Uterus (tissue), 4 donors: ENCODE measurements around the gene DLGAP1. TPM values are rescaled to one million over a fixed set of nuclear protein-coding genes. Genes with fewer than 3 reads are reported as not detected.

Source experiments
- DNase-seq, 2 donors: peaks; one replicate each; pipeline ENCODE4 v3.0.0-alpha.2; 2019 to 2020
- H3K27ac ChIP-seq, 2 donors: fragments of 200-600 bp; sonication (generic); 1 replicate in 1 of 2; 2 replicates in 1 of 2; pipeline ENCODE4 v1.5.1; 2016 to 2018
- H3K27me3 ChIP-seq, 2 donors: fragments of 200-600 bp; sonication (generic); one replicate each; pipeline ENCODE4 v1.5.1; 2018 to 2019; ENCODE audit warnings: control low read depth in 1 of 2
- H3K36me3 ChIP-seq, 2 donors: fragments of 200-600 bp; sonication (generic); one replicate each; pipeline ENCODE4 v1.5.1; 2019; ENCODE audit warnings: control low read depth in 1 of 2
- H3K4me1 ChIP-seq, 2 donors: fragments of 200-600 bp; sonication (generic); one replicate each; pipeline ENCODE4 v1.5.1; 2018 to 2019; ENCODE audit warnings: control low read depth in 1 of 2
- H3K4me3 ChIP-seq, 2 donors: fragments of 200-600 bp; sonication (generic); 1 replicate in 1 of 2; 2 replicates in 1 of 2; pipeline ENCODE4 v1.5.1; 2018 to 2019; ENCODE audit warnings: mild to moderate bottlenecking in 1 of 2
- H3K9me3 ChIP-seq, 2 donors: fragments of 200-600 bp; sonication (generic); one replicate each; pipeline ENCODE4 v1.5.1; 2019; ENCODE audit warnings: control low read depth in 1 of 2
- CTCF ChIP-seq, 4 experiments: fragments of 200-600 bp in 2 of 4; fragments of 450-650 bp in 2 of 4; sonication (generic) in 2 of 4; IDR thresholded peaks; one replicate each; pipeline ENCODE4 v1.5.1; 2016 to 2019; ENCODE audit warnings: antibody characterized with exemption in 4 of 4, mild to moderate bottlenecking in 2 of 4, moderate library complexity in 1 of 4
- POLR2A ChIP-seq, 2 donors: fragments of 450-650 bp; IDR thresholded peaks; one replicate each; pipeline ENCODE4 v1.6.1; 2016; ENCODE audit warnings: antibody characterized with exemption in 2 of 2, mild to moderate bottlenecking in 1 of 2, moderate library complexity in 1 of 2
- intact Hi-C: fragments of 100-400 bp; cut with DNase I; formaldehyde crosslinking; loops from one replicate; pipeline ENCODE4 v1.15.1; 2023; ENCODE audit warnings: low total_unique reads
- total RNA-seq, 4 donors: library from RNA; depleted of rRNA in 3 of 4; stranded (reverse); fragments of >200 nt in 3 of 4; gene quantifications; one replicate each; pipeline versions ENCODE4 v1.1.0 to v1.2.4, GENCODE V29; 2014 to 2023
- donor health status: DM: yes; HTN: yes; CAD: no.

The DLGAP1 gene
- total RNA-seq, 4 donors from 2014 or later = 1.0 to 9.6 (median 3.3) TPM

DNA sequence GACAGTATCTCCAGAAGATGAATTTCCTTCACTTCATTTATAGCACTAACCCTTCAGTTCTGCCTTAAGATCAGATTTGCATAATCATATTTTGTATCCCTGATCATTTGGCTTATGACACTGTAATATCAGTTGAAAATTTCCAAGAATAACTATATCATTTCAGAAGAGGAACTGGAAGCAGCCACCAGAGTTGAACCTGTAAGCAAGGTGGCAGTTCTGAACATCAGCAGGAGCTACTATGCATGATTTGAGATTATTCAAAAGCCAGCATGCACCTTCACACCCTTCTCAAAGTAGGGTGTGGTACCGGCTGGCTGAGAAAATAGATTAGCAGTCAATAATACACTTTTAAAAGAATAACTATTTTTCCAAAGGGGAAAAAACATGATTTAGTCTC is 328.2 kb downstream of the DLGAP1 start:
- TF ChIP-seq POLR2A (IDR thresholded peaks at IDR 0.05) (no peak), CTCF (IDR thresholded peaks at IDR 0.05) (no peak)
- no peaks in the 10 kb centered on the region for H3K4me1 ChIP-seq
- no peaks in the 10 kb centered on the region for H3K36me3 ChIP-seq
- H3K27ac ChIP-seq = no peak overlapping the region
- no peak for DNase-seq
- intact Hi-C loops = no loop called here
- H3K9me3 ChIP-seq = no peaks in the 10 kb centered on the region
- H3K27me3 ChIP-seq = no peaks in the 10 kb centered on the region
- no peak overlapping the region for H3K4me3 ChIP-seq

- no peak overlapping the region for H3K27ac ChIP-seq
- TF ChIP-seq CTCF (IDR thresholded peaks at IDR 0.05) = no peak
- TF ChIP-seq POLR2A (IDR thresholded peaks at IDR 0.05) = no peak
- H3K9me3 ChIP-seq = no peaks in the 10 kb centered on the region
- no peaks in the 10 kb centered on the region for H3K4me1 ChIP-seq
- no peaks in the 10 kb centered on the region for H3K36me3 ChIP-seq
- intact Hi-C loops = no loop called here
- H3K27me3 ChIP-seq = no peaks in the 10 kb centered on the region
- no peak for DNase-seq
- H3K4me3 ChIP-seq = no peak overlapping the region
These were observed 329.4 kb downstream of the DLGAP1 start for GRCh38 chr18:4125627-4126230.

- no peaks in the 10 kb centered on the region for H3K27me3 ChIP-seq
- no peak for TF ChIP-seq CTCF (IDR thresholded peaks at IDR 0.05)
- no peak overlapping the region for H3K4me3 ChIP-seq
- no peaks in the 10 kb centered on the region for H3K36me3 ChIP-seq
- intact Hi-C loops = no loop called here
- no peak overlapping the region for H3K27ac ChIP-seq
- DNase-seq = no peak
- H3K9me3 ChIP-seq = no peaks in the 10 kb centered on the region
- no peaks in the 10 kb centered on the region for H3K4me1 ChIP-seq
These were observed 329.9 kb downstream of the DLGAP1 start for GRCh38 chr18:4125224-4125623.

DNA sequence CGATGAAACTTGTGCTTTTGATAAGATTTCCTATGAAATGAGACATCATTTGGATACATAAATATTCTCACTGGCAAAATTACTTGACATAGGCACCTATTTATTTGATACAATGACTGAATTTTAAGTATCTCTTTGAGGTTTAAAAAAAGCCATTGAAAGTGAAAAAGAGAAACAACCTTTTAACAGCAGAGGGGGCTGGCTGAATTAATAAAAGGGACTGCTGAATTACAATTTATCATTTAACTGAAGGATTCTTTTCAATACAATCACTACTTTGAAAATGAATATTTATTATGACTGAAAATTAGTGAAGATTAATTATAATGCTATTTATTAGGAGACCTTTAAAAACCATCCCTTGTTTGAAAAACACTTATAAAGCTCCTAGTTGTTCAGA is 335.3 kb downstream of the DLGAP1 start:
- no peak overlapping the region for H3K27ac ChIP-seq
- H3K4me1 ChIP-seq = no peaks in the 10 kb centered on the region
- H3K4me3 ChIP-seq = no peak overlapping the region
- no peak for DNase-seq
- intact Hi-C loops = no loop called here
- H3K9me3 ChIP-seq = no peaks in the 10 kb centered on the region
- TF ChIP-seq POLR2A (IDR thresholded peaks at IDR 0.05) (no peak), CTCF (IDR thresholded peaks at IDR 0.05) (no peak)
- no peaks in the 10 kb centered on the region for H3K27me3 ChIP-seq
- no peaks in the 10 kb centered on the region for H3K36me3 ChIP-seq

- H3K9me3 ChIP-seq = no peaks in the 10 kb centered on the region
- H3K27me3 ChIP-seq = no peaks in the 10 kb centered on the region
- no peak overlapping the region for H3K27ac ChIP-seq
- H3K4me1 ChIP-seq = no peaks in the 10 kb centered on the region
- TF ChIP-seq CTCF (IDR thresholded peaks at IDR 0.05) = no peak
- TF ChIP-seq POLR2A (IDR thresholded peaks at IDR 0.05) = no peak
- no peak overlapping the region for H3K4me3 ChIP-seq
- intact Hi-C loops = no loop called here
- H3K36me3 ChIP-seq = no peaks in the 10 kb centered on the region
- DNase-seq = no peak
These were observed 335.9 kb downstream of the DLGAP1 start for GRCh38 chr18:4119127-4119648.
